Measurements from ENCODE around the gene PLCD3.

PLCD3 gene, protein sequence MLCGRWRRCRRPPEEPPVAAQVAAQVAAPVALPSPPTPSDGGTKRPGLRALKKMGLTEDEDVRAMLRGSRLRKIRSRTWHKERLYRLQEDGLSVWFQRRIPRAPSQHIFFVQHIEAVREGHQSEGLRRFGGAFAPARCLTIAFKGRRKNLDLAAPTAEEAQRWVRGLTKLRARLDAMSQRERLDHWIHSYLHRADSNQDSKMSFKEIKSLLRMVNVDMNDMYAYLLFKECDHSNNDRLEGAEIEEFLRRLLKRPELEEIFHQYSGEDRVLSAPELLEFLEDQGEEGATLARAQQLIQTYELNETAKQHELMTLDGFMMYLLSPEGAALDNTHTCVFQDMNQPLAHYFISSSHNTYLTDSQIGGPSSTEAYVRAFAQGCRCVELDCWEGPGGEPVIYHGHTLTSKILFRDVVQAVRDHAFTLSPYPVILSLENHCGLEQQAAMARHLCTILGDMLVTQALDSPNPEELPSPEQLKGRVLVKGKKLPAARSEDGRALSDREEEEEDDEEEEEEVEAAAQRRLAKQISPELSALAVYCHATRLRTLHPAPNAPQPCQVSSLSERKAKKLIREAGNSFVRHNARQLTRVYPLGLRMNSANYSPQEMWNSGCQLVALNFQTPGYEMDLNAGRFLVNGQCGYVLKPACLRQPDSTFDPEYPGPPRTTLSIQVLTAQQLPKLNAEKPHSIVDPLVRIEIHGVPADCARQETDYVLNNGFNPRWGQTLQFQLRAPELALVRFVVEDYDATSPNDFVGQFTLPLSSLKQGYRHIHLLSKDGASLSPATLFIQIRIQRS

DNA sequence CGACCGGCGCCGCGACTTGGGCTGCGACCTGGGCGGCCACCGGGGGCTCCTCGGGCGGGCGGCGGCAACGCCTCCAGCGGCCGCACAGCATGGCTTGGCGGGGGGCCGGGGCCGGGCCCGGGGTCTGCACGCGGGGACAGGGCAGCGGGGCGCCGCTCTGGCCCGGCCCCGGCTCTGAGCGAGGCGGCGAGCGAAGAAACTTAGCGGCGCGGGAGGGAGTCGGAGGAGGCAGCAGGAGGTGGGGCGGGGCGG, at the start of gene PLCD3:
Gene PLCD3 (minus strand): TSS at position 196 of the 252 bp plus-strand sequence. CDS start 105 bp downstream, at position 91.
- DNase-seq (ENCODE audit: low read depth, low spot score) = no peak

DNA sequence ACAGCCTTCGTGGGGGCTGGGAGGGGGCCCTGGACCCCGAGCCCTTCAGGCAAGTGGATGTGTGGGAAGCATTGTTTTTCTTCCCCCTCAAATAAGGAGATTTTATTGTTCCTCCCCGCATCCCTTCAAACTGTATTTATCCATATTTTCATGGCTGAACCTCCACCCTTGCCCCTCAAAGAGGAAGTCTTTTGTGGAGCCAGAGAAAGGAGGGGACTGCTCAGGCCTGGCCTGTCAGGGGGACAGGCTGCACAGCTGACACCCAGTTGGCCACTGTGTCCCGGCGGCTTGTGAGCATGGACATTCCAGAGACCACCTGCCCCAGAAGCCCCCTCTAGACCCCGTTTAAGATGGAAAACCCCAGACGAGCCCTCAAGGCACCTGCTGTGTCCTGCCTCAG, 45.2 kb upstream of the PLCD3 start:
- DNase-seq (ENCODE audit: low read depth, low spot score) = no peak

DNA sequence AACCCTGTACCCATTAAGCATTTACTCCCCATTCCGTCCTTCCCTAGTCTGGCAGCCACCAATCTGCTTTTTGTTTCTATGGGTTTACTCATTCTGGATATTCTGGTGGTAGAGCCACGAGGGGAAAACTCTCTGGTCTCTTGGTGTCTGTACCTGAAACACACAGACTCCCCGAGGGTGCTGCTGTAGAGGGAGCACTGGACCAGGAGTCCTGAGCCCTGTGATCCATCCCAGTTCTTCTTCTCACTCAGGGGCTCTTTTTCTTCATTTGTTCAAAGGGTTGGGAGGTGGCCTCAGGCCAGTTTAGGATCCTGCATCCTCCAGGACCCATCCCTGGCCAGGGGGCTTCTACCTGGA, 43.4 kb upstream of the PLCD3 start:
- no peak for DNase-seq (ENCODE audit: low read depth, low spot score)

DNA sequence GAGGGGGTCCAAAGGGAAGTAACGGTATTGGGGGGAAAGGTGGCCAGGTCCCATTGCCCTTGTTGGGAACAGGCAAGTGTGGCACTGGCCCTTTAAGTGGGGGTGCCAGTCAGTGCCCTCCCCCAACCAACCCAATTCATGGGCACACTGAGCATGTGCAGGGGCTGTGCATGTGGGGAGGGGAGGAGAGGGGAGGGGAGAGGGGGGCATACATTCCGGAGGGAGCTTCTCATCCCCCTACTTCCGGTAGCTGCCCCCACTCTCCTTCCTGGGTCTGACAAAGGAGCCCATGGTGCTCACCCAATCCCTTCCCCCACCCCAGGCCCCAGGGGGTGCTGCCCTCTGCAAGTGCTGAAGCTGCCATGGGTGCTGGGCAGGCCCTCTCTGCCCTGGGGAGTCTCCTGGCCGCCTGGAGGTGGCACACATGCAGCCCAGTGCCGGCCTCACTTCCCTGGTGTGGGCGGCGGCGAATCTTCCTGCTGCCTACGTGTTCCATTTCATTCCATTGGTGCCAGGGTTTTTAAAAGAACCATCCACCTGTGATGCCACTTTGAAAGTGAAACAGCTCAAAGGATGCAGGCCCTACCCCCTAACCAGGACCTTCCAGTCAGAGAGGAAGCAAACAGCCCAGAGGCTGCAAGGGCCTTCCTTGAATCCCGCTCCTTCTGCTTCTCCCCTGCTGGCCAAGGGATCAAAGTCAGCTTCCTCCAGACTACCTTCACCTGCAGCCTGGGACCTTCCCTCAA, 40.4 kb upstream of the PLCD3 start:
- DNase-seq (ENCODE audit: low read depth, low spot score) = peak; percentile 85

- no peak for DNase-seq (ENCODE audit: low read depth, low spot score)
Measured at GRCh38 chr17:45172232-45172540, 39.9 kb upstream of the PLCD3 start.

DNA sequence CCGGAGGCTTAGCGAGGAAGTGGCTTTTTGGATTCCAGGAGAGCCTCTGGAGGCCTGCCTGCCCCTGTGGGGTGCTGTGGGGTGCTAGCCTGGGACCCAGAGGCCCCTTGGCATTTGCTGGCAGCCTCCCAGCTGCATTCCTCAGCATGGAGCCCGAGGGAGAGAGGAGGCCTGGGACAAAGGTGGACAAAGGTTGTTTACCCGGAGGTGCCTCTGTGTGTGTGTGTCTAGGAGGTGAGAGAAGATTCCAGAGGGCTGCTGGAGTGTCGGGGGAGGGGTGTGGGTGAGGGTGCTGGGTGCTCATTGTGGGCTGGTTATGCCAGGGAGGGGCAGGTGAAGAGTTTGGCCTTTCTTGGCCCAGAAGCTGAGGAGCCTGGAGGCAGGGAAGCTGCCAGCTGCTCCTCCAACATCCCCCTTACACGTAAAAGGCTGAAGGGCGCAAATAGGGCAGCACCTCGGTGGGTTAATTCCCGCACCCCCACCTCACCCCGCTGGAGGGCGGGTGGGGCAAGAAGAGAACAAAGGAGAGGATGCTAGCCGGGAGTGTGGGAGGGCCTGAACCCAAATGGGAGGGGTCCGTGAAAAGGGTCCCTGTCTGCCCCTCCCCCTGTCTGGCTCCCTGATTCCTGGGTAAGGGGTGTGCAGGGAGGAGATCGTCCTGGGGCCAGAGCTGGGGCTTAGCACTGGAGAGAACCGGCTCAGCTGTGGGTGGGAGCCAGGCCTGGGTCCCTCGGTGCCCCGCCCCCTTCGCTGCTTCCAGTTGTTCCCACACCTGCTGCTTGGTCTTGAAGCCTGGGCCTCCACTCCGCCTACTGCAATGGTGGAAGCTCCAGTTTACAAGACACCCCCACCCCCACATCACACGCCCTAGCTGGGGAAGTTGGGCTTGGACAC, 39.3 kb upstream of the PLCD3 start:
- peak; percentile 74 for DNase-seq (ENCODE audit: low read depth, low spot score)

DNA sequence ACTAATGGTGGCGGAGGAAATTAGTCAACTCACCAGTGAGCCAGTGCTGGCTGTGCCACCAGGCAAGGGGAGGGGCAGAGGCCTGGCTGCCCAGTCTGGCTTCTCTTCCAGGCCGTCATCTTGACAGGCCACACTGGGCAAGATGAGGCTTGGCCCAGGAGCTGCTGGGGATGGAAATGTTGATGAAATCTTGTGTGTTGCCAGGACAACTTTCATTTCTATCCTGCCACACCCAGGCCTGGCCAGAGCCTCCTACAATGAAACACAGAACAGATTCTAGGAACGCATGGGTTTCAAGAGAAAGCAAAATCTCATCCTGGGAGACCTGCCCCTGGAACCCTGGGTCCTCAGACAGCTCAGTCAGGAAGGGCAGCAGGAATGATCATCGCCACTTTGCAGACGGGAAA, 38.6 kb upstream of the PLCD3 start:
- DNase-seq (ENCODE audit: low read depth, low spot score) = peak; percentile 78

- DNase-seq (ENCODE audit: low read depth, low spot score) = peak; percentile 9
Measured at GRCh38 chr17:45170280-45170930, 38.1 kb upstream of the PLCD3 start.

DNA sequence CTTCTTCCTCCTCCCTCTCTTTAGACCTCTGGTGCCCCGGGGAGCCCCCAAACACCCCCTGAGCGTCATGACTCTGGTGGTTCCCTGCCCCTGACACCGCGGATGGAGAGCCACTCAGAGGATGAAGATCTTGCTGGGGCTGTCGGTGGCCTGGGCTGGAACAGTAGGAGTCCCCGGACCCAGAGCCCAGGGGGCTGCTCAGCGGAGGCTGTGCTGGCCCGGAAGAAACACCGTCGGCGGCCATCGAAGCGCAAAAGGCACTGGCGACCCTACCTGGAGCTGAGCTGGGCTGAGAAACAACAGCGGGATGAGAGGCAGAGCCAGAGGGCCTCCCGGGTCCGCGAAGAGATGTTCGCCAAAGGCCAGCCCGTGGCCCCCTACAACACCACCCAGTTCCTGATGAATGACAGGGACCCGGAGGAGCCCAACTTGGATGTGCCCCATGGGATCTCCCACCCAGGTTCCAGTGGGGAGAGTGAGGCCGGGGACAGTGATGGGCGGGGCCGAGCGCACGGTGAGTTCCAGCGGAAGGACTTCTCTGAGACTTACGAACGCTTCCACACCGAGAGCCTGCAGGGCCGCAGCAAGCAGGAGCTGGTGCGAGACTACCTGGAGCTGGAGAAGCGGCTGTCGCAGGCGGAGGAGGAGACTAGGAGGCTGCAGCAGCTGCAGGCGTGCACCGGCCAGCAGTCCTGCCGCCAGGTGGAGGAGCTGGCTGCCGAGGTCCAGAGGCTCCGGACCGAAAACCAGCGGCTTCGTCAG, 36.9 kb upstream of the PLCD3 start:
- DNase-seq (ENCODE audit: low read depth, low spot score) = no peak

DNA sequence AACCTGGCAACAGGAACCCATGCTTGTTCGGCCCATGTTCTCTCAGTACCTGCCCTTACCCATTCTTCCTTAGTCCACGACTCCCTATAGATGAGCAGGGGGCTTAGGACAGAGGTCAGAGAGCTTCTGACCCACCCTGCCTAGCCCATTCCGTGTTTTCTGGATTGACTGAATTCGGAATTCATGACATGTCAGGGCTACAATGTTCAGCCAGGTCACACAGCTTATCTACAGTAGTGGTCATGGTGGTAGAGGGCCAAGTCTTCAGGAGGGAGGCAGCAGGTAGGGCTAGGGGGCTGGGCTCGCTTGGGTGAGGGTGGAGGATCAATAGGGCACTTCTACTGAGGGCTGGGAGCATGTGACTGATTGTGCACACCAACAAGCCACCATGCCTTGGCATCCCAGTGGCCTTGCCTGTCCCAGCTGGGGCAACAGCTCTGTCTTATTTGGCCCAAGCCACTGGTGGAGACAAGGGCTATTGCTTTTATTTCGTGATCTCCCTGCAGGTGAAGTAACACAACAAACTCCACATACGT, 32.5 kb upstream of the PLCD3 start:
- no peak for DNase-seq (ENCODE audit: low read depth, low spot score)

DNA sequence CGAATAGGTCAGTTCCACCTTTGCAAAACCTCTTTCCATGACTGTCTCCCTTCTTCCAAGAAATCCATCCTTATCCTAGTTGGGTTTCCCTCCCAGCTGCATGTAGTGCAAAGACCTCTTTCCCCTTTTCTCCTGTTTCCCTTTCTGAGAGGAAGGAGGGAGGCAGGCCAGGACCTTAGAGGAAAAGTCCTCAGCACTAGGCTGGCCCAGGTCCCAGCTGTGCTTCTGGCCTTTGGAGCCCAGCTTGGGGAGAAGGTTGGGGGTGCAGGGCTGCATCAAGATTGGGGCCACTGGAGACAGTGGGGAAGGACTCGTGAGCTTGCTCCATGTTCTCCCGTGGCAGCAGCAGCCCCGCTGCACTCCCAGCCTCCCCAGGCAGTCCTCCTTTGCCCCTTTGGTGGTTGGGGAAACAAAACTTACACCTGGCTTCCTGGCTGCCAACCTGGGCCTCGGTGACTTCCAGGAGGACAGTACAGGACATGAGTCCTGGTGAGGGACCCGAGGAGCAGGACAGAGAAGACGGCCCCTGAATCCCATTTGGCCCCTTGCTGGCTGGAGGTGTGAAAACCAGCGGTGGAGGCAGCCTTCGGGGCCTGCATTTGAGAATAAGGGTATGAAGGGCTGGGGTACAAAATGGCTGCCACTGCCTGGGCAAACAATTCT, 29.8 kb upstream of the PLCD3 start:
- DNase-seq (ENCODE audit: low read depth, low spot score) = no peak

GRCh38 chr17:45161288-45162024, 29.1 kb upstream of the PLCD3 start, which contains the start of gene HEXIM2:
TSS of gene HEXIM2 (plus strand) at chr17:45161875. CDS start at chr17:45162794, 919 bp downstream.
- DNase-seq (ENCODE audit: low read depth, low spot score) = peak; percentile 100

DNA sequence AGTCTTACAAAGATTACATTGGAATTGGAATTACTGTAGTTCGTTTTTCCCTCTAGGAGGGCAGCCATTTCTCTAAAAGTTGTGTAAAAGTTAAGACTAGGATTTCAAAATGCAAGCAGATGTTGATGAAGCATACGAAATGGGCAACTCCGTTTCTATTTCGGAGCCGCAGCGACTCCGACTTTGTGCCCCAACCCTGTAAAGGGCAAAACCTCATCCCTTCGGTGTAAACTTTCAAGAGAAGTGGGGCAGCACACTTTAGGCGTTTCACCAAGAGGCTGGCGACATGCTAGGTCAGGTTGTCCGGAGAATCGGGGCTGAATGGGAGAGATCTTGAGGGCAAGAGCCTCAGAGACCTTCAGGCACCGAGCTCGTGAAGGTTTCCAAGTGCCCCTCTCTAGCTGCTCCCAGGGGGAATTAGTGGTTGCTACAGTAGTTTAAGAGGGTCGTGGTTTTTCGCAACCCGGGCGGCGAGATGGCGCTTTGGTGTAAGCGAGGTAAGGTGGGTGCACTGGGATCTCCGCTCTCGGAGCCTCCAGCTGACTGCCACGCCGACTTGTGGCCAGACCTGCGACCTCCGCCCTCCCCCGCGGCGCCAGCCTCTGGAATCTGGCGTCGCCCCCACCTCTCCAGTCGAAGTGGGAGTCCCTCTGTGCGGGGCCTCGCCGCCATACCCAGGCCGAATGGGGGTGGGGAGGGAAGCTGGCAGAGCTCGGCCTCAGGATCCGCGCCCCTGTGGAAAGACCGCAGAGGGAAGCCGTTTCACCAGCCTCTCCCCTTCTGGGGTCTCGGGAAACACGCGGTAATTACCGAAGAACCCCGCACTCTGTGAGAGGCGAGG, 28.4 kb upstream of the PLCD3 start:
- peak; percentile 90 for DNase-seq (ENCODE audit: low read depth, low spot score)

DNA sequence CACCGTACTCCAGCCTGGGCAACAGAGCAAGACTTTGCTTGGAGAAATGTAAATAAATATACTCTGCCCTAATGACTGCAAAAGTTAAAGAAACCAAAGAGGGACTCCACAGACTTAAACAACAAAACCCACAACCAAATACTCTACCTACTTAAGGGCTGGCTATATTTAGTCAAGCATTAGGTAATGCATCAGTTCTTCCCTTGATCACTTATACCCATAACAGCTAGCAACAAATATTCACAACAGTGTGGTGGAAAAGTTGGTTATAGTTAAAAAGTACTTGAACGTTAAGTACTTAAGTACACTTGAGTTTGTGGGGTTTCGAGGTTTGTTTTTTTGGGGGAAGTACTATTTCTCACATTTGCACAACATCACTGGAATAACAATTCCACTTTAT, 23.9 kb upstream of the PLCD3 start:
- no peak for DNase-seq (ENCODE audit: low read depth, low spot score)

- no peak for DNase-seq (ENCODE audit: low read depth, low spot score)
Measured at GRCh38 chr17:45155483-45155882, 23.2 kb upstream of the PLCD3 start.

- no peak for DNase-seq (ENCODE audit: low read depth, low spot score)
Measured at GRCh38 chr17:45155029-45155428, 22.7 kb upstream of the PLCD3 start.

- no peak for DNase-seq (ENCODE audit: low read depth, low spot score)
Measured at GRCh38 chr17:45150911-45151809, 18.8 kb upstream of the PLCD3 start.

Data from astrocyte of the hippocampus (primary cell).